GM12878 (cell line): ENCODE data around the gene SPESP1.

Experiments used
- ESRRA ChIP-seq: IDR thresholded peaks from 2 replicates; pipeline ENCODE4 v1.6.1; 2012; ENCODE audit warnings: mild to moderate bottlenecking, low read length, improper control_type of control experiment
- EZH2 ChIP-seq: IDR thresholded peaks from 2 replicates; pipeline ENCODE4 v1.6.1; 2012; ENCODE audit warnings: low read depth, mild to moderate bottlenecking, control low read depth, inconsistent platforms, low read length, borderline replicate concordance; ENCODE audit not compliant: control insufficient read depth
- POLR2A ChIP-seq: IDR thresholded peaks from 2 replicates; pipeline ENCODE4 v1.6.1; 2011; ENCODE audit warnings: low read depth, mild to moderate bottlenecking, low read length
- POLR2AphosphoS5 ChIP-seq: IDR thresholded peaks from 2 replicates; pipeline ENCODE4 v1.6.1; 2011; ENCODE audit warnings: mild to moderate bottlenecking, low read length, inconsistent platforms
- SPI1 ChIP-seq: IDR thresholded peaks from 2 replicates; pipeline ENCODE4 v1.6.1; 2011; ENCODE audit warnings: low read depth, mild to moderate bottlenecking, low read length, moderate library complexity, borderline replicate concordance; ENCODE audit not compliant: insufficient read depth
- SRF ChIP-seq, 2 experiments: IDR thresholded peaks; 2 replicates each; pipeline ENCODE4 v1.6.1; 2011; ENCODE audit warnings: low read depth in 2 of 2, low read length in 2 of 2, mild to moderate bottlenecking in 1 of 2, moderate library complexity in 1 of 2
- TF ChIP-seq, protein P1 (sequence below), 3 experiments: IDR thresholded peaks in 2 of 3; conservative IDR thresholded peaks in 1 of 3; 2 replicates each; pipeline ENCODE4 v1.5.1; 2011; ENCODE audit warnings: low read depth in 3 of 3, low read length in 3 of 3, mild to moderate bottlenecking in 3 of 3, control low read depth in 2 of 3, moderate library complexity in 2 of 3, inconsistent platforms in 1 of 3, mixed read lengths in 1 of 3; ENCODE audit not compliant: control insufficient read depth in 2 of 3, insufficient read depth in 1 of 3; ENCODE audit errors: extremely low read depth in 1 of 3

DNA sequence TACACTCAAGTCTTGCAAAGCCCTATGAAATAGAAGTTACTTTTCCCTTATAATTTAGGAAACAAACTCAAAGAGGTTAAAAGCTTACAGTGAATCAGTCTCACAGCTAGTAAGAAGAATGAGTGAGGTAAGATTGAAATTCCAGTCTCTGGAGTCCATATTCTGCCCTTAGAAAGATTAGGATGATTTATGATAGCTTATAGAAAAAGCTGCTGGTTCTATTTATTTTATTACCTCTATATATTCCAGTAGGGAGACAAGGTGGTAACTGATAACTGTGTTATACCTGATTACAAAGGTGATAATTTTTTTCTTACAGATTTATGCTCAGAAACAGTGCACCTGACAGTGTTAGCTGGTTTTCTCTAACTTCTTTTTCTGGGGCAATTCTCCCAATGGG lies 34.1 kb upstream of the SPESP1 start:
- TF ChIP-seq ESRRA (no peak), POLR2A (no peak), POLR2AphosphoS5 (no peak), SPI1 (no peak), EZH2 (no peak), SRF (IDR thresholded peaks at IDR 0.05; ENCODE audit: low read depth in 2 of 2, low read length in 2 of 2) (no peak)
- TF ChIP-seq, protein P1, sequence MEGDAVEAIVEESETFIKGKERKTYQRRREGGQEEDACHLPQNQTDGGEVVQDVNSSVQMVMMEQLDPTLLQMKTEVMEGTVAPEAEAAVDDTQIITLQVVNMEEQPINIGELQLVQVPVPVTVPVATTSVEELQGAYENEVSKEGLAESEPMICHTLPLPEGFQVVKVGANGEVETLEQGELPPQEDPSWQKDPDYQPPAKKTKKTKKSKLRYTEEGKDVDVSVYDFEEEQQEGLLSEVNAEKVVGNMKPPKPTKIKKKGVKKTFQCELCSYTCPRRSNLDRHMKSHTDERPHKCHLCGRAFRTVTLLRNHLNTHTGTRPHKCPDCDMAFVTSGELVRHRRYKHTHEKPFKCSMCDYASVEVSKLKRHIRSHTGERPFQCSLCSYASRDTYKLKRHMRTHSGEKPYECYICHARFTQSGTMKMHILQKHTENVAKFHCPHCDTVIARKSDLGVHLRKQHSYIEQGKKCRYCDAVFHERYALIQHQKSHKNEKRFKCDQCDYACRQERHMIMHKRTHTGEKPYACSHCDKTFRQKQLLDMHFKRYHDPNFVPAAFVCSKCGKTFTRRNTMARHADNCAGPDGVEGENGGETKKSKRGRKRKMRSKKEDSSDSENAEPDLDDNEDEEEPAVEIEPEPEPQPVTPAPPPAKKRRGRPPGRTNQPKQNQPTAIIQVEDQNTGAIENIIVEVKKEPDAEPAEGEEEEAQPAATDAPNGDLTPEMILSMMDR (IDR thresholded peaks at IDR 0.05 in 2 of 3, conservative IDR thresholded peaks at IDR 0.05 in 1 of 3; ENCODE audit: control insufficient read depth in 2 of 3, extremely low read depth in 1 of 3, insufficient read depth in 1 of 3, low read depth in 3 of 3, low read length in 3 of 3), result no peak
